Measurements from ENCODE around the gene SPPL3.
"Not testable (repeated sequence)": the region's sequence is repeated elsewhere in the genome, so short reads cannot be mapped to it uniquely, and the experiment has no call there.

The SPPL3 gene

GRCh38 chr12:120904197-120904773 is at the start of gene SPPL3:
Gene SPPL3 (minus strand): TSS chr12:120904358. CDS start chr12:120903867, 491 bp downstream.
- H3K27ac ChIP-seq, result peak within 1 kb of the TSS; percentile 97
- TF ChIP-seq, protein P1, sequence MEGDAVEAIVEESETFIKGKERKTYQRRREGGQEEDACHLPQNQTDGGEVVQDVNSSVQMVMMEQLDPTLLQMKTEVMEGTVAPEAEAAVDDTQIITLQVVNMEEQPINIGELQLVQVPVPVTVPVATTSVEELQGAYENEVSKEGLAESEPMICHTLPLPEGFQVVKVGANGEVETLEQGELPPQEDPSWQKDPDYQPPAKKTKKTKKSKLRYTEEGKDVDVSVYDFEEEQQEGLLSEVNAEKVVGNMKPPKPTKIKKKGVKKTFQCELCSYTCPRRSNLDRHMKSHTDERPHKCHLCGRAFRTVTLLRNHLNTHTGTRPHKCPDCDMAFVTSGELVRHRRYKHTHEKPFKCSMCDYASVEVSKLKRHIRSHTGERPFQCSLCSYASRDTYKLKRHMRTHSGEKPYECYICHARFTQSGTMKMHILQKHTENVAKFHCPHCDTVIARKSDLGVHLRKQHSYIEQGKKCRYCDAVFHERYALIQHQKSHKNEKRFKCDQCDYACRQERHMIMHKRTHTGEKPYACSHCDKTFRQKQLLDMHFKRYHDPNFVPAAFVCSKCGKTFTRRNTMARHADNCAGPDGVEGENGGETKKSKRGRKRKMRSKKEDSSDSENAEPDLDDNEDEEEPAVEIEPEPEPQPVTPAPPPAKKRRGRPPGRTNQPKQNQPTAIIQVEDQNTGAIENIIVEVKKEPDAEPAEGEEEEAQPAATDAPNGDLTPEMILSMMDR (conservative IDR thresholded peaks at IDR 0.05), result peak; percentile 35; the same call in 1 of the 2 replicates

DNA sequence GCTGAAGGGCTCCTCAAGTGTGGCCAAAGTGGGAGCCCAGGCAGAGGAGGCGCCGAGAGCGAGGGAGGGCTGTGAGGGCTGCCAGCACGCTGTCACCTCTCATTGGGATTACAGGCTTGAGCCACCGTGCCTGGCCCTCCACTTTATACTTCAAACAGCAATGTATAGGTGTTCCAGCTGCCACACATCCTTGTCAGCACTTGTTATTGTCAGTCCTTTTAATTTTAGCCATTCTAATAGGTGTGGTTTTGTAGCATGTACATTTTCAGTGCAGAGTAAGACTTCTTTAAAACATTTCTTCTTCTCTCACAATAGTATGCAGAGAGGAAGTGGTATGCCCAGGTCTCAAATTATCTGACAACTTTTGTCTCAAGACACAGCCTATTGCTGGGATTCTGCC is 46.6 kb upstream of the SPPL3 start:
- TF ChIP-seq, protein P1 (conservative IDR thresholded peaks at IDR 0.05), result no peak
- H3K27ac ChIP-seq, result no peak overlapping the region

GRCh38 chr12:120950260-120950799 is 46.2 kb upstream of the SPPL3 start:
- not testable (repeated sequence) for H3K27ac ChIP-seq

DNA sequence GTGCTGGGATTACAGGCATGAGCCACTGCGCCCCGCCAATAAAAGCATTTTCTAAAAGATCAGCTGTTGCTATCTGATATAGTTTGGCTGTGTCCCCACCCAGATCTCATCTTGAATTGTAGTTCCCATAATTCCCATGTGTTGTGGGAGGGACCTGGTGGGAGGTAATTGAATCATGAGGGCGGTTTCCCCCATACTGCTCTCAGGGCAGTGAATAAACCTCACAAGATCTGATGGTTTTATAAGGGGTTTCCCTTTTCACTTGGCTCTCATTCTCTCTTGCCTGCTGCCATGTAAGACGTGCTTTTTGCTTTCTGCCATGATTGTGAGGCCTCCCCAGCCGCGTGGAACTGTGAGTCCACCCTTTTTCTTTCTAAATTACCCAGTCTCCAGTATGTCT is 41.4 kb upstream of the SPPL3 start:
- not testable (repeated sequence) for H3K27ac ChIP-seq

DNA sequence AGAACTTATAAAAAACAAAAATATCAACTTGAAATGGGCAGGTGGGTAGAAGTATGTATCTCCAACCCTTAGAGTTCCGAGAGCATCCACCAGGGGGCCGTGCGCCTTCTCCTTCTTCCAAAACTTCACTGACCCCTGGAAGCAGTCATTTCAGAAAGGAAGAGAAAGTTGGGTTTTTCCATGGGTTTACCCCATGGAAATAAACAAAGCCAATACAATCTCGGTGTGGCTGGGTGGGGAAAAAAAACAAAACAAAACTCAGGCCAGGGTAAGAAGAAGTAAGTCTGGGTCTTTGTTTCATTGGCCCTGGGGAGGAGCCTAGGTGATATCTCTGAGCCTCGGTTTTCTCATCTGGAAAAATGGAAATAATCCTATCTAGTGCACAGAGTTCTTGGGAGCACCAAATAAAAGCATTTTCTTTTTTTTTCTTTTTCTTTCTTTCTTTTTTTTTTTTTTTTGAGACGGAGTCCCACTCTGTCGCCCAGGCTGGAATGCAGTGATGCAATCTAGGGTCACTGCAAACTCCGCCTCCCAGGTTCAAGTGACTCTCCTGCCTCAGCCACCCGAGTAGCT is 40.6 kb upstream of the SPPL3 start:
- TF ChIP-seq, protein P1 (conservative IDR thresholded peaks at IDR 0.05), result peak; percentile 93
- H3K27ac ChIP-seq, result no peak overlapping the region

DNA sequence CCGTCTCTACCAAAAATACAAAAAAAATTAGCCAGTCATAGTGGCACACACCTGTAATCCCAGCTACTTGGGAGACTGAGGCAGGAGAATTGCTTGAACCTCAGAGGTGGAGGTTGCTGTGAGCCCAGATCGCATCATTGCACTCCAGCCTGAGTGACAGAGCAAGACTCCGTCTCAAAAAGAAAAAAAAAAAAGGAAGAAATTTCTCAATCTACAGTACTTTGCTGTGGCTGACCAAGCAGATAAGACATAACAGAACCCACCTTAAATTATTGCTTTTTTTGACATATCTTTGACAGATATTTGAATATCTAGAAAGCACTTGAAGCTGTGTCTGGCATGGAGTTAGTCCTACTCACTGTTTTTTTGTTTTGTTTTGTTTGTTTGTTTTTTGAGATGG is 39.3 kb upstream of the SPPL3 start:
- H3K27ac ChIP-seq, result no peak overlapping the region
- TF ChIP-seq, protein P1 (conservative IDR thresholded peaks at IDR 0.05), result no peak

DNA sequence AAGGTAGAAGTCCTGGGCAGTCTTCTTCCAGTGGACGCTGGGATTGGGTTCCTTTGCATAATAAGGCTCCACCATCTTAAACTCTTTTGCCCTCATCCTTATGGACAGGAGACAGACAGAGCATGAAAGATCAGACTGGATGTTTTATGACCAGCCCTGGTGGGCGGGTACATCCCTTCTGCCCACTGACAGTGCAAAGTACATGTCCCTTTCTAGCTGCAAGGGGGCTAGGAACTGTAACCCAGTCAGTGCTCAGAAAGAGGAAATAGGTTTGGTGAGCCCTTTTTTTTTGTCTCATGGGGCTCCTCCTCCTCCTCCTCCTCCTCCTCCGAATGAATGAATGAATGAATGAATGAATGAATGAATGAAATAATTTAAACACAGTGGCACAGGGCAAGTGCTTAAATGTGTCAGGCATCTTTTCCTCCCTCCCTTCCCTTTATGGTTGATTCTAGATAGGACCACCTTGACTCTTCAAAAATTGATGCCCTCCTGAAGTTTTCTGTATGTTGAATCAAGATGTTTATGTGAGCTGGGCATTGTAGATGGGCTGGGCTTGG is 37.8 kb upstream of the SPPL3 start:
- TF ChIP-seq, protein P1 (conservative IDR thresholded peaks at IDR 0.05), result no peak
- H3K27ac ChIP-seq, result no peak overlapping the region

DNA sequence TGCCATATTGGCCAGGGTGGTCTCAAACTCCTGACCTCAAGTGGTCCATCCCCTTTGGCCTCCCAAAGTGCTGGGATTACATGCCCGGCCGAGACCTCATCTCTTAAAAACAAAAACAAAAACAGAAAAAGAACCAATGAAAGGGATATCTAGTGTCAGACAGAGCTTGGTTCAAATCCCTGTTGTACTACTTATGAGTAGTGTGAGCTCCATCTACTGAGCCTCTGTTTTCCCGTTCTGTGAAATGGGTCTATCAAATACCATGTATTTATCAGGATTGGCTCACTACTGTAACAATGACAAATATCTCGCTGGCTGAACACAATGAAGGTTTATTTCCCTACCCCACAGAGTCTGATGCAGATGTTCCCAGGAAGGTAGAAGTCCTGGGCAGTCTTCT is 37.3 kb upstream of the SPPL3 start:
- TF ChIP-seq, protein P1 (conservative IDR thresholded peaks at IDR 0.05), result no peak
- H3K27ac ChIP-seq, result no peak overlapping the region
